Nephron progenitor cell (in vitro differentiated cells): Measurements from ENCODE around the gene PI3.
A peak's percentile ranks its signal among the peaks of the same experiment; 100 is the strongest.

Source experiments
- DNase-seq: peaks from one replicate; pipeline ENCODE4 v3.0.0; 2021
- H3K27ac Mint-ChIP-seq: 2 replicates; pipeline ENCODE4 v1.8.0; 2021; ENCODE audit warnings: mild to moderate bottlenecking, moderate library complexity, mixed read lengths
- H3K27me3 Mint-ChIP-seq: 2 replicates; pipeline ENCODE4 v1.8.0; 2021; ENCODE audit warnings: mild to moderate bottlenecking, low read depth, mixed read lengths; ENCODE audit not compliant: poor library complexity
- H3K36me3 Mint-ChIP-seq: 2 replicates; pipeline ENCODE4 v1.8.0; 2021; ENCODE audit warnings: low read depth, mixed read lengths
- H3K4me1 Mint-ChIP-seq: 2 replicates; pipeline ENCODE4 v1.8.0; 2021; ENCODE audit warnings: mixed read lengths
- H3K4me3 Mint-ChIP-seq: 2 replicates; pipeline ENCODE4 v1.8.0; 2021; ENCODE audit warnings: mild to moderate bottlenecking, moderate library complexity, mixed read lengths
- H3K9me3 Mint-ChIP-seq: 2 replicates; pipeline ENCODE4 v1.8.0; 2021; ENCODE audit warnings: mild to moderate bottlenecking, moderate library complexity, mixed read lengths
- CTCF ChIP-seq: fragments of 200-600 bp; sonication (generic); IDR thresholded peaks from 2 replicates; pipeline ENCODE4 v1.5.0; 2021; ENCODE audit warnings: antibody characterized with exemption

The PI3 gene

GRCh38 chr20:45212836-45213235 is 38.1 kb downstream of the PI3 start:
- TF ChIP-seq CTCF: no peak
- Mint-ChIP-seq H3K27me3 (peaks cover 16% of the 10 kb centered on the region), H3K4me3 (no peak overlapping the region), H3K4me1 (no peaks in the 10 kb centered on the region), H3K27ac (no peak overlapping the region), H3K36me3 (no peaks in the 10 kb centered on the region), H3K9me3 (peaks cover 3% of the 10 kb centered on the region)
- DNase-seq: no peak

- Mint-ChIP-seq H3K9me3 (peaks cover 3% of the 10 kb centered on the region), H3K4me1 (no peaks in the 10 kb centered on the region), H3K36me3 (no peaks in the 10 kb centered on the region), H3K27me3 (peaks cover 28% of the 10 kb centered on the region), H3K27ac (peak overlapping the region; percentile 46), H3K4me3 (no peak overlapping the region)
- no peak for DNase-seq
- TF ChIP-seq CTCF: no peak
Observed at GRCh38 chr20:45218124-45218523, 43.4 kb downstream of the PI3 start.

- H3K27me3 Mint-ChIP-seq: peaks cover 30% of the 10 kb centered on the region
- peaks cover 3% of the 10 kb centered on the region for H3K9me3 Mint-ChIP-seq
- no peak for DNase-seq
- H3K27ac Mint-ChIP-seq: no peak overlapping the region
- TF ChIP-seq CTCF: no peak
- H3K4me3 Mint-ChIP-seq: no peak overlapping the region
- H3K4me1 Mint-ChIP-seq: no peaks in the 10 kb centered on the region
- no peaks in the 10 kb centered on the region for H3K36me3 Mint-ChIP-seq
Observed at GRCh38 chr20:45218636-45219035, 43.9 kb downstream of the PI3 start.

- Mint-ChIP-seq H3K4me1 (no peaks in the 10 kb centered on the region), H3K27ac (no peak within 1 kb of the TSS), H3K9me3 (peaks cover 3% of the 10 kb centered on the region), H3K4me3 (no peak within 1 kb of the TSS), H3K27me3 (peaks cover 39% of the 10 kb centered on the region), H3K36me3 (no peaks in the 10 kb centered on the region)
- no peak for DNase-seq
- TF ChIP-seq CTCF: no peak
Observed at GRCh38 chr20:45221076-45221475, 46.4 kb downstream of the PI3 start, which contains the start of gene SEMG2. SEMG2 (plus strand) TSS chr20:45221373; CDS start chr20:45221390, 17 bp downstream.

- no peak for TF ChIP-seq CTCF
- Mint-ChIP-seq H3K4me1 (no peaks in the 10 kb centered on the region), H3K9me3 (no peaks in the 10 kb centered on the region), H3K27ac (no peak overlapping the region), H3K4me3 (no peak overlapping the region), H3K27me3 (peaks cover 52% of the 10 kb centered on the region), H3K36me3 (no peaks in the 10 kb centered on the region)
- no peak for DNase-seq
Observed at GRCh38 chr20:45223136-45223535, 48.4 kb downstream of the PI3 start.
